GM12878 (cell line): Measurements from ENCODE around the gene NDUFV2. TPM values are rescaled to one million over a fixed set of nuclear protein-coding genes. Genes with fewer than 3 reads are reported as not detected.

Experiments
- ATAC-seq: fragments of 200-7000 bp; cut with Tn5 transposase; 3 replicates; pipeline ENCODE4 v1.9.1; 2020; ENCODE audit warnings: mild to moderate bottlenecking, moderate library complexity
- BruUV-seq: library from RNA; stranded (reverse); fragments of 400-500 nt; replicated peaks from 2 replicates; lab custom pipeline; 2021; lab: Mats Ljungman, UMichigan
- CTCF ChIA-PET: fragments of 300-600 bp; sonication (Branson Sonifier 250); formaldehyde crosslinking; extraction: SDS; loops from one replicate; lab custom pipeline; 2021; ENCODE audit warnings: inconsistent platforms; lab: Yijun Ruan, JAX
- POLR2A ChIA-PET: fragments of 350-600 bp; formaldehyde crosslinking; extraction: SDS; loops from one replicate; lab custom pipeline; 2021; ENCODE audit warnings: inconsistent platforms; lab: Charles Lee
- RAD21 ChIA-PET: fragments of 300-600 bp; sonication (Branson Sonifier 250); formaldehyde crosslinking; loops from one replicate; lab custom pipeline; 2023; ENCODE audit warnings: antibody characterized with exemption; ENCODE audit not compliant: unreplicated experiment; lab: Charles Lee
- SMC1A ChIA-PET: fragments of 300-600 bp; sonication (Branson Sonifier 250); formaldehyde crosslinking; loops from one replicate; lab custom pipeline; 2023; ENCODE audit not compliant: unreplicated experiment, uncharacterized antibody; lab: Charles Lee
- DNase-seq: peaks from one replicate; pipeline ENCODE4 v3.0.0-alpha.2; 2011; ENCODE audit warnings: low read depth, low spot score
- FAIRE-seq: peaks from 3 replicates; lab custom pipeline; 2011; peaks lifted over from hg19 to GRCh38; lab: Jason Lieb, UNC
- H2AFZ ChIP-seq: 2 replicates; pipeline ENCODE4 v1.6.0; 2011; ENCODE audit warnings: low read depth, low read length, control low read depth; ENCODE audit not compliant: control insufficient read depth
- H3K27ac ChIP-seq: 2 replicates; pipeline ENCODE4 v1.5.1; 2011; ENCODE audit warnings: control low read depth; ENCODE audit not compliant: control insufficient read depth, insufficient read depth
- H3K27me3 ChIP-seq, 2 experiments: replicated peaks in 1 of 2; 2 replicates each; pipeline versions ENCODE4 v1.6.0 to v1.6.1; 2011; ENCODE audit warnings: low read length in 1 of 2; ENCODE audit not compliant: control insufficient read depth in 2 of 2, insufficient read depth in 2 of 2
- H3K36me3 ChIP-seq, 2 experiments: 2 replicates each; pipeline ENCODE4 v1.5.1; 2011; ENCODE audit warnings: low read length in 1 of 2; ENCODE audit not compliant: control insufficient read depth in 2 of 2, insufficient read depth in 2 of 2
- H3K4me1 ChIP-seq: 2 replicates; pipeline ENCODE4 v1.6.1; 2011; ENCODE audit warnings: mild to moderate bottlenecking, low read length, moderate library complexity, mixed read lengths; ENCODE audit not compliant: control insufficient read depth, insufficient read depth
- H3K4me2 ChIP-seq: 2 replicates; pipeline ENCODE4 v1.6.0; 2011; ENCODE audit warnings: control low read depth; ENCODE audit not compliant: control insufficient read depth, insufficient read depth
- H3K4me3 ChIP-seq: fragments of 200-600 bp; sonication (generic); 2 replicates; pipeline ENCODE4 v1.5.1; 2016
- H3K79me2 ChIP-seq: 2 replicates; pipeline ENCODE4 v1.6.0; 2011; ENCODE audit warnings: low read length; ENCODE audit not compliant: control insufficient read depth, insufficient read depth
- H3K9ac ChIP-seq: 2 replicates; pipeline ENCODE4 v1.8.0; 2011; ENCODE audit warnings: low read length, control low read depth, mixed read lengths; ENCODE audit not compliant: control insufficient read depth, insufficient read depth
- H3K9me3 ChIP-seq: replicated peaks from 3 replicates; pipeline ENCODE4 v1.5.1; 2011; ENCODE audit warnings: mild to moderate bottlenecking, low read length; ENCODE audit not compliant: control insufficient read depth, insufficient read depth
- H4K20me1 ChIP-seq: 2 replicates; pipeline ENCODE4 v1.6.0; 2011; ENCODE audit not compliant: control insufficient read depth, insufficient read depth
- MEF2A ChIP-seq: IDR thresholded peaks from 2 replicates; pipeline ENCODE4 v1.6.1; 2011; ENCODE audit warnings: low read depth, mild to moderate bottlenecking, low read length, moderate library complexity; ENCODE audit not compliant: insufficient read depth
- YY1 ChIP-seq: IDR thresholded peaks from 2 replicates; pipeline ENCODE4 v1.6.1; 2011; ENCODE audit warnings: low read depth, mild to moderate bottlenecking, low read length
- whole genome bisulfite sequencing: methylation state at CpG from one replicate; pipeline ENCODE4 v1.1.6; 2016; ENCODE audit warnings: low lambda C conversion rate; ENCODE audit not compliant: insufficient replicate concordance, insufficient coverage; ENCODE audit errors: missing lambda C conversion rate; 5-methylcytosine and 5-hydroxymethylcytosine counted together
- in situ Hi-C: fragments of 300-500 bp; cut with MboI; formaldehyde crosslinking; loops from 9 replicates; pipeline ENCODE4 v1.14.3; 2018; ENCODE audit warnings: mixed read lengths
- intact Hi-C: fragments of 100-400 bp; cut with micrococcal nuclease; formaldehyde crosslinking; loops from one replicate; pipeline ENCODE4 v1.14.2; 2022; ENCODE audit not compliant: unreplicated experiment
- polyA plus RNA-seq, 11 experiments: library from polyadenylated mRNA; depleted of rRNA in 4 of 11; unstranded in 6 of 11; stranded (reverse) in 5 of 11; fragments of >200 nt; fragmentation: Nextera tagmentation in 4 of 11; fragmentation: Illumina TruSeq in 1 of 11; extraction: Ambion mirVana in 4 of 11; extraction: Trizol in 1 of 11; gene quantifications; 1 replicate in 1 of 11; 2 replicates in 10 of 11; pipeline versions ENCODE4 v1.2.1 to v1.2.3, GENCODE V29; 2011 to 2016; ENCODE audit warnings: inconsistent platforms in 2 of 11, missing spikeins in 2 of 11, low read depth in 1 of 11
- total RNA-seq, 4 experiments: library from RNA; depleted of rRNA in 3 of 4; stranded (reverse); fragments of >200 nt in 3 of 4; fragmentation: Illumina TruSeq in 1 of 4; extraction: Trizol in 1 of 4; gene quantifications; 2 replicates each; pipeline versions ENCODE4 v1.2.1 to v1.2.3, GENCODE V29; 2013 to 2021
- TF ChIP-seq, protein P1 (sequence below): fragments of 450-650 bp; IDR thresholded peaks from 2 replicates; pipeline ENCODE4 v1.6.1; 2017; ENCODE audit warnings: mild to moderate bottlenecking, low read depth, inconsistent platforms; ENCODE audit not compliant: poor library complexity, severe bottlenecking
- TF ChIP-seq, protein P2 (sequence below): fragments of 450-650 bp; IDR thresholded peaks from 2 replicates; pipeline ENCODE4 v1.6.1; 2016; ENCODE audit warnings: mild to moderate bottlenecking
- TF ChIP-seq, protein P3 (sequence below): IDR thresholded peaks from 2 replicates; pipeline ENCODE4 v1.6.1; 2012; ENCODE audit warnings: low read depth, low read length, improper control_type of control experiment

NDUFV2 gene
- total and polyA plus RNA-seq, 10 of the 15 experiments (the other 5 are each of a cell fraction or from before 2014, with no cell fraction given): 236 to 590 (median 321) TPM

DNA sequence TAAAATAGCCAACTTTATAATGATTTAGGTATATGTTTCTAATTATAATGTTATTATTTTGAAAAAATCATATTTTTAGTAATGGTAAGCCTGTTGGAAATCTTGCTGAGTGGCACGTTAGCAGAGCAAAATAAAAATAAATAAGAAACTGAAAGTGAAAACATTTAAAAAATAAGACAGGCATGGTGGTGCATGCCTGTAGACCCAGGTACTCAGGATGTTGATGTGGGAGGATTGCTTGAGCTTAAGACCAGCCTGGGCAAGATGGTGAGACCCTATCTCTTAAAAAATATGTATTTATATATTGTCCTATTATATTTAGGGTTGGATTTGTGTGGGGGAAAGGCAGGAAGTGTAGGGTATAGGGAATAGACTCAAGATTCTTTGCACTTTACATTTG, 18.3 kb downstream of the NDUFV2 start:
- CTCF ChIA-PET: interaction anchor here (0.7 to 2.0 kb wide), 2 partner anchors 14 to 396 kb away, joined by 3 to 4 read pairs; no protein-coding TSS in a partner anchor
- Histone ChIP-seq H2AFZ (no peak overlapping the region), H3K4me3 (no peak overlapping the region), H3K27me3 (no peaks in the 10 kb centered on the region), H3K79me2 (peaks cover 77% of the 10 kb centered on the region), H4K20me1 (no peaks in the 10 kb centered on the region), H3K4me2 (peak overlapping the region; percentile 26; the same call in 1 of the 2 replicates), H3K36me3 (peaks cover 4 to 25% of the 10 kb centered on the region in 2 experiments), H3K9ac (no peak overlapping the region), H3K9me3 (no peaks in the 10 kb centered on the region; the same call in 2 of the 3 replicates), H3K27ac (peak overlapping the region; percentile 43; the same call in 1 of the 2 replicates), H3K4me1 (peaks cover 33% of the 10 kb centered on the region)
- RAD21 ChIA-PET: no interaction called here
- TF ChIP-seq, protein P1, sequence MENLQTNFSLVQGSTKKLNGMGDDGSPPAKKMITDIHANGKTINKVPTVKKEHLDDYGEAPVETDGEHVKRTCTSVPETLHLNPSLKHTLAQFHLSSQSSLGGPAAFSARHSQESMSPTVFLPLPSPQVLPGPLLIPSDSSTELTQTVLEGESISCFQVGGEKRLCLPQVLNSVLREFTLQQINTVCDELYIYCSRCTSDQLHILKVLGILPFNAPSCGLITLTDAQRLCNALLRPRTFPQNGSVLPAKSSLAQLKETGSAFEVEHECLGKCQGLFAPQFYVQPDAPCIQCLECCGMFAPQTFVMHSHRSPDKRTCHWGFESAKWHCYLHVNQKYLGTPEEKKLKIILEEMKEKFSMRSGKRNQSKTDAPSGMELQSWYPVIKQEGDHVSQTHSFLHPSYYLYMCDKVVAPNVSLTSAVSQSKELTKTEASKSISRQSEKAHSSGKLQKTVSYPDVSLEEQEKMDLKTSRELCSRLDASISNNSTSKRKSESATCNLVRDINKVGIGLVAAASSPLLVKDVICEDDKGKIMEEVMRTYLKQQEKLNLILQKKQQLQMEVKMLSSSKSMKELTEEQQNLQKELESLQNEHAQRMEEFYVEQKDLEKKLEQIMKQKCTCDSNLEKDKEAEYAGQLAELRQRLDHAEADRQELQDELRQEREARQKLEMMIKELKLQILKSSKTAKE: peak; percentile 8
- TF ChIP-seq, protein P2, sequence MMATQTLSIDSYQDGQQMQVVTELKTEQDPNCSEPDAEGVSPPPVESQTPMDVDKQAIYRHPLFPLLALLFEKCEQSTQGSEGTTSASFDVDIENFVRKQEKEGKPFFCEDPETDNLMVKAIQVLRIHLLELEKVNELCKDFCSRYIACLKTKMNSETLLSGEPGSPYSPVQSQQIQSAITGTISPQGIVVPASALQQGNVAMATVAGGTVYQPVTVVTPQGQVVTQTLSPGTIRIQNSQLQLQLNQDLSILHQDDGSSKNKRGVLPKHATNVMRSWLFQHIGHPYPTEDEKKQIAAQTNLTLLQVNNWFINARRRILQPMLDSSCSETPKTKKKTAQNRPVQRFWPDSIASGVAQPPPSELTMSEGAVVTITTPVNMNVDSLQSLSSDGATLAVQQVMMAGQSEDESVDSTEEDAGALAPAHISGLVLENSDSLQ: peak; percentile 48; the same call in 1 of the 2 replicates
- TF ChIP-seq, protein P3, sequence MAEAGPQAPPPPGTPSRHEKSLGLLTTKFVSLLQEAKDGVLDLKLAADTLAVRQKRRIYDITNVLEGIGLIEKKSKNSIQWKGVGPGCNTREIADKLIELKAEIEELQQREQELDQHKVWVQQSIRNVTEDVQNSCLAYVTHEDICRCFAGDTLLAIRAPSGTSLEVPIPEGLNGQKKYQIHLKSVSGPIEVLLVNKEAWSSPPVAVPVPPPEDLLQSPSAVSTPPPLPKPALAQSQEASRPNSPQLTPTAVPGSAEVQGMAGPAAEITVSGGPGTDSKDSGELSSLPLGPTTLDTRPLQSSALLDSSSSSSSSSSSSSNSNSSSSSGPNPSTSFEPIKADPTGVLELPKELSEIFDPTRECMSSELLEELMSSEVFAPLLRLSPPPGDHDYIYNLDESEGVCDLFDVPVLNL: no peak
- 0 out of 2 replicates have a peak, but pooled peaks have one; percentile 15 for TF ChIP-seq MEF2A
- 0 out of 2 replicates have a peak, but pooled peaks have one; percentile 28 for TF ChIP-seq YY1
- SMC1A ChIA-PET: interaction anchor here (0.7 to 7.5 kb wide), 4 partner anchors 11 to 90 kb away, joined by 3 to 43 read pairs (median 4); no protein-coding TSS in a partner anchor
- no peak for DNase-seq
- no peak for FAIRE-seq
- no TSS peak for BruUV-seq
- ATAC-seq: 0 out of 3 replicates have a peak, but pooled peaks have one; percentile 7
- in situ Hi-C loops: no loop called here
- whole genome bisulfite sequencing: 0% methylated on average over 1 of the region's 1 CpG
- intact Hi-C loops: no loop called here
- POLR2A ChIA-PET: interaction anchor here (1.1 kb wide), 1 partner anchor 25 kb away, joined by 3 read pairs; no protein-coding TSS in a partner anchor
